GM13977 (cell line): ENCODE data around the gene ZNF853.

Experiments
- DNase-seq: peaks from one replicate; pipeline ENCODE4 v3.0.0; 2012; ENCODE audit warnings: low spot score
- in situ Hi-C: fragments of 300-500 bp; cut with MboI; formaldehyde crosslinking; loops from one replicate; pipeline ENCODE4 v1.12.0; 2022; ENCODE audit warnings: low sequenced_read_pairs, low pct_unique_long_range_greater_than_20kb, mixed read lengths, inconsistent platforms; ENCODE audit not compliant: unreplicated experiment
- TF ChIP-seq, protein P1 (sequence below): IDR thresholded peaks from 2 replicates; pipeline ENCODE4 v1.5.1; 2012; ENCODE audit warnings: mild to moderate bottlenecking, control low read depth; ENCODE audit not compliant: insufficient read depth; ENCODE audit errors: extremely low read depth, missing control alignments

The ZNF853 gene

DNA sequence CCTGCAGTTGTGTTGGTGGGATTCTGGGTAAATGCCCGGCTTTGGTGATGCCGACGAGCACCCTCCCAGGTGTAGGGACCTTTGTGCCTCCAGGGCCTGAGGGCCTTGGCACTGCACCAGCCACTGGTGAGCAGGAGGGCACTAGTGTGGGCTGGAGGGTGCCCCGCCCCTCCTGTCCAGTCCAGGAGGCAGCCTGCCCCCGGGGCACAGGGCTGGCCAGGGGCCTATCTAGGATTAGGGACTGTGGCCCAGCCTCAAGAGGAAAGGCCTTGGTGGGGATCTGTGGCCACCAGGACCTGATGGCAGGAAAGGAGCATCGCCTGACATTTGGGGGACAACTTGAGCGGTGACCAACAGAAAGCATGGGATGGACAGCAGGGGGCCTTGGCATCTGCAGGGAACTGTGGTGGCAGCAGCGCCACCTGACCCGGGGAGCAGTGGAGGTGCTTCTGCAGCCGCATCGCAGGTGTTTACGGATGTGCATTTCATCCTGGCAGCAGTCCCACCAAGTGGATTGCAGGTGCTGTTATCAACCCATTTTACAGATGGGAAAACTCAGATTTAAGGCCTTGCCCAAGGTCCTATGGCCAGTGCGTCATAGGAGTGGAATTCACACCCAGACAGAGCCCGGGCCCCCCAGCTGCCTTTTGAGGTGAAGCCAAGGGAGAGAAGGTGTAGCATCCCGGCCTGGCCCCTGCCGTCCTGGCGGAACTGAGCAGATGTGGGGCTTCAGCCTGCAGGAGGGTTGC, 32.8 kb downstream of the ZNF853 start:
- TF ChIP-seq, protein P1, sequence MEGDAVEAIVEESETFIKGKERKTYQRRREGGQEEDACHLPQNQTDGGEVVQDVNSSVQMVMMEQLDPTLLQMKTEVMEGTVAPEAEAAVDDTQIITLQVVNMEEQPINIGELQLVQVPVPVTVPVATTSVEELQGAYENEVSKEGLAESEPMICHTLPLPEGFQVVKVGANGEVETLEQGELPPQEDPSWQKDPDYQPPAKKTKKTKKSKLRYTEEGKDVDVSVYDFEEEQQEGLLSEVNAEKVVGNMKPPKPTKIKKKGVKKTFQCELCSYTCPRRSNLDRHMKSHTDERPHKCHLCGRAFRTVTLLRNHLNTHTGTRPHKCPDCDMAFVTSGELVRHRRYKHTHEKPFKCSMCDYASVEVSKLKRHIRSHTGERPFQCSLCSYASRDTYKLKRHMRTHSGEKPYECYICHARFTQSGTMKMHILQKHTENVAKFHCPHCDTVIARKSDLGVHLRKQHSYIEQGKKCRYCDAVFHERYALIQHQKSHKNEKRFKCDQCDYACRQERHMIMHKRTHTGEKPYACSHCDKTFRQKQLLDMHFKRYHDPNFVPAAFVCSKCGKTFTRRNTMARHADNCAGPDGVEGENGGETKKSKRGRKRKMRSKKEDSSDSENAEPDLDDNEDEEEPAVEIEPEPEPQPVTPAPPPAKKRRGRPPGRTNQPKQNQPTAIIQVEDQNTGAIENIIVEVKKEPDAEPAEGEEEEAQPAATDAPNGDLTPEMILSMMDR, result no peak
- no peak for DNase-seq
- in situ Hi-C loops, result no loop called here

DNA sequence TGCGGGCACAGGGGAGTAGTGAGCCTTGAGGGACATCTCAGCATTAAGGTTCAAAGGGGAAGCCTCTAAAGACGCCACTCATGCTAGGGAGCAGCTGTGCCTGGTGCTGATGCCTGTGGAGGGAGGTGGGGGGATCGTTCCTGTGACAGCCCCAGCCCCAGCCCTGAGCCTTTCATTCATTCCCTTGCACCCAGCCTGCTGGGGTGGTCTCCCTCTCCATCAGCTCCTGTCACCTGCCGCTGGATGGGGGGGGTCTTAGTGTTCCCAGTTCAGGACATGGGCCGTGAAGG, 33.4 kb downstream of the ZNF853 start:
- in situ Hi-C loops, result no loop called here
- TF ChIP-seq, protein P1, result no peak
- DNase-seq, result no peak

DNA sequence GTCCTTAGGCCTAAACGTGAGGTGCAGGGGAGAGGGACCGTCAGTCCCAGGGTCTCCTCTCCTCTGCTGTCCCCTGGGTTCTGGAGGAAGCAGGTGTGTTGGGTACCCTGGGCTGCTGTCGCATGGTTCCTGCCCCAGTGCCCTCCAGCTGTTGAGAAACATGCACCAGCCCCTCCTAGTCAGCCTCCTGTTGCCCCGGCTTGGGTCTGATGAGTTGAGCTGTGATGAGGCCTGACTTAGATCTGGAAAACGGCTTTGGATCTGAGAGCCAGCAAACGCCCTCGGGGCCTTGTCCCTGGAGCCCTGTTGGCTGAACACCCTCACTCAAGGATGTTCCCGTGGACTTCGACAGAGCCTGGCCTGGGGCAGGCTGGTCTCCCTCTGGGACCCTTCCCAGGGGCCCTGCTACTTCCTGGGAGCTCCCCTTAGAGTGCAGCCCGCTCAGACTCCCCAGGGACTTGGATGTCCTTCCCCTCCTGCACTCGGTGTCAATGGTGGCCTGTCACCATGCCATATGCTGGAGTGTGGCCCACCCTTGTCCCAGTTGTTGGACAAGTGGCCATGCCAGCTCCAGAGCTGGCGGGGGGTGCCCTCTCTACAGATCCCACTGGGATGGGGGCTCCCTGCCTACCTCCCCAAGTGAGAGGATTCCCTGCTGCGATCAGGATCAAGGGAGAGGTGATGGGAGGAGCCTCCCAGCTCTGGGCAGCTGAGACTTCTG, 34.0 kb downstream of the ZNF853 start:
- TF ChIP-seq, protein P1, result no peak
- in situ Hi-C loops, result no loop called here
- DNase-seq, result no peak

DNA sequence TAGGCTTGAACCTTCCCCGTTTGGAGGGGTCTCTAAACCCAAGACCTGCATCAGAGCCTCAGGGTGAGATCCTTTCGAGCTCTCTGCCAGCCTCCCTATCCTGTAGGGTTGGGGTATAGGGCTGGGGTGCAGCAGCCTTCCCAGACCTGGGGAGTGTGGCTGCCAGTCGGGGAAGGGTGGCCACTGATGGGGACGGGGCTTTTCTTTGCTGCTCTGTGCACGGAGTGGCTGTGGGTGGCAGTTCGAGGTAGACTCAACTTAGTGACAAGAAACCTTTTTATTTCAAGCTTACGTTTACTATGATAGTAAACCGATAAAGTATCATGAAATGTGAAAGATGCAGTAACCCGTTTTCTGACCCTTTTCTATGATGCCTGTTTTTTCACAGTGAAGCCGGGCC, 34.7 kb downstream of the ZNF853 start:
- no peak for DNase-seq
- TF ChIP-seq, protein P1, result no peak
- in situ Hi-C loops, result no loop called here

DNA sequence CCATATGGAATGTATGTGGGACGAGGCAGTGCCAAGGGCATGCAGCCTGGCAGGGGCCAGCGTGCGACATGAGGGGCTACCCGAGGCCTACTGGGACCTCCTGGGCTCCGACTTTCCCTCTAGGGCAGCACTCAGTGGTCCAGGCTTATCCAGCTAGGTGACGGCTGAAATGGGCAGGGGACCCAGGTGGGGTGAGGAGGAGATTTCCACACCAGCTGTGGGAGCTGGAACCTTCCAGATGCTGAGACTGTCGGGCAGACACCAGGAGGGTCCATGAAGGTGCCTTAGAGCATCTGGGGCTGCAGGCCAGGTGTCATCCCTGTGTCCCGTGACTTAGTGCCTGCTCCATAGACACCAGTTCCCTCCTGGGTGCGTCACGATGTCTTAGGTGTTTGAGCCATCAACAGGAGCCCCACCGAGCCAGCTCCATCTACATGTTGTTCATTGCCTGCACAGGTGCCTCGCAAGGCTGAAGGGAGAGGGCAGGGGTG, 35.2 kb downstream of the ZNF853 start:
- TF ChIP-seq, protein P1, result no peak
- no peak for DNase-seq
- in situ Hi-C loops, result no loop called here

DNA sequence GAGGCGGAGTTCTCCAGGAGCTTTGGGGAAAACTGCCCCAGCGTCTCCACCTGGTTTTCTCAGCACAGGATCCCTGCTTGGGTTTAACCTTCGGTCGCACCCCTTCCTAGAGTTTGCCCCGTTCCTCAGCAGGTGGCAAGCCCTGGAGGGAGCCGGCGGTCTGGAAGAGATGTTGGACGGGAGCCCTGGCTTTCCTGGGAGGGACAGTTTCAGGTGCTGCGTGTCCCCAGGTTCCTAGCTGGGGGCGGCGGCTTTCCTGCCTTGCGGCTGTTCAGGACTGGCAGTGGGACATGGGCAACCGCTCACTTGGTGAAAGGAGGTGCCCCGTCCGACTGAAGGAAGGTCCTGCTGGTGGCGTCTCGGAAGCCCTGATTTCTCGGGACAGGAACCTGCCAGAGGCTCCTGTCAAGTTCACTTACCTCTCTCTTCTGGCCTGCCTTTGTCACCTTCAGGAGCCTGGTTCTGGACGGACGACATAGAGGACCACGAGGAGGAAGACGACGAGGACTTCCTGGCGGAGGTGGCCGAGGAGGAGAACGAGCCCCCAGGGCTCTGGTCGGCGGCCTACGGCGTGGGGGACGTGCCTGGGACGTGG, 36.5 kb downstream of the ZNF853 start:
- TF ChIP-seq, protein P1, result no peak
- in situ Hi-C loops, result no loop called here
- no peak for DNase-seq
